IPS-15b (cell line): ENCODE results near the gene OR4M1.
"Not testable (repeated sequence)": the region's sequence is repeated elsewhere in the genome, so short reads cannot be mapped to it uniquely, and the experiment has no call there.

Experiments used
- H3K27me3 ChIP-seq: one replicate; pipeline ENCODE4 v1.6.1; 2013; ENCODE audit warnings: low read length; ENCODE audit not compliant: control insufficient read depth, insufficient read depth
- H3K36me3 ChIP-seq: one replicate; pipeline ENCODE4 v1.6.1; 2013; ENCODE audit warnings: low read length; ENCODE audit not compliant: control insufficient read depth, insufficient read depth
- H3K4me1 ChIP-seq: one replicate; pipeline ENCODE4 v1.6.1; 2013; ENCODE audit warnings: mild to moderate bottlenecking, low read length; ENCODE audit not compliant: control insufficient read depth, insufficient read depth
- H3K4me3 ChIP-seq: one replicate; pipeline ENCODE4 v1.5.1; 2013; ENCODE audit warnings: low read depth, low read length
- H3K9ac ChIP-seq: one replicate; pipeline ENCODE4 v1.6.1; 2013; ENCODE audit warnings: low read depth, mild to moderate bottlenecking, low read length
- H3K9me3 ChIP-seq: one replicate; pipeline ENCODE4 v1.6.1; 2013; ENCODE audit warnings: mild to moderate bottlenecking, low read length; ENCODE audit not compliant: control insufficient read depth, insufficient read depth

Gene OR4M1

GRCh38 chr14:19827626-19828244, 54.4 kb downstream of the OR4M1 start:
- not testable (repeated sequence) for H3K36me3 ChIP-seq, H3K9ac ChIP-seq, H3K27me3 ChIP-seq, H3K4me1 ChIP-seq, H3K4me3 ChIP-seq
- peaks cover 18% of the 10 kb centered on the region for H3K9me3 ChIP-seq

- H3K9ac ChIP-seq, result no peak overlapping the region
- H3K9me3 ChIP-seq, result peaks cover 18% of the 10 kb centered on the region
- H3K36me3 ChIP-seq, result no peaks in the 10 kb centered on the region
- H3K4me3 ChIP-seq, result no peak overlapping the region
- H3K4me1 ChIP-seq, result no peaks in the 10 kb centered on the region
- H3K27me3 ChIP-seq, result no peaks in the 10 kb centered on the region
These were observed 55.0 kb downstream of the OR4M1 start for GRCh38 chr14:19828314-19828713.
